ENCODE data around the gene ADPRS. TPM values are rescaled to one million over a fixed set of nuclear protein-coding genes. Genes with fewer than 3 reads are reported as not detected.

The ADPRS gene
- total and polyA plus RNA-seq, 9 of the 15 experiments (the other 6 are each of a cell fraction or from before 2014, with no cell fraction given), result 5.9 to 40.0 (median 27.4) TPM

- Histone ChIP-seq H3K9me1 (ENCODE audit: control insufficient read depth, insufficient read depth, low read length) (peaks cover 4% of the 10 kb centered on the region), H3K4me1 (replicated peaks in 1 of 2; ENCODE audit: control insufficient read depth in 2 of 2, insufficient read depth in 2 of 2, low read length in 2 of 2) (peaks cover 4 to 8% of the 10 kb centered on the region in 2 experiments; a peak in 3 of 5 replicates), H4K20me1 (replicated peaks; ENCODE audit: control insufficient read depth, insufficient read depth, low read length) (peaks cover 11% of the 10 kb centered on the region; the same call in 1 of the 2 replicates), H3K79me2 (ENCODE audit: control insufficient read depth, insufficient read depth, low read length) (peaks cover 31% of the 10 kb centered on the region), H3K4me3 (no peak overlapping the region), H2AFZ (ENCODE audit: low read depth, low read length) (no peak overlapping the region), H3K27ac (ENCODE audit: extremely low read depth, low read depth, low read length) (no peak overlapping the region), H3K4me2 (ENCODE audit: insufficient read depth, low read length) (no peak overlapping the region), H3K36me3 (ENCODE audit: control insufficient read depth, insufficient read depth, low read length) (peaks cover 63% of the 10 kb centered on the region), H3K9ac (ENCODE audit: insufficient read depth in 1 of 2, low read depth in 2 of 2, low read length in 2 of 2) (no peak overlapping the region), H3K9me3 (replicated peaks; ENCODE audit: control insufficient read depth, insufficient read depth, low read depth, low read length) (0 out of 2 replicates have a peak, but pooled peaks cover 2% of the 10 kb centered on the region), H3K27me3 (ENCODE audit: control insufficient read depth in 2 of 2, insufficient read depth in 2 of 2, low read length in 2 of 2) (no peaks in the 10 kb centered on the region)
- ChIA-PET CTCF (ENCODE audit: low intra/inter-chr PET ratio) (no interaction called here), POLR2A (interaction anchor here (0.7 to 1.0 kb wide), 3 partner anchors 10 to 73 kb away, joined by 3 to 4 read pairs (median 4); partner anchors contain the start of gene TRAPPC3)
- no TSS peak for BruUV-seq (replicated peaks)
- intact Hi-C loops (cut with micrococcal nuclease) (no loop called here), in situ Hi-C loops (cut with MboI) (no loop called here)
- 84% methylated on average over 5 of the region's 5 CpGs for WGBS (ENCODE audit: insufficient coverage, low coverage, missing lambda C conversion rate)
- ATAC-seq (no peak), FAIRE-seq (no peak), DNase-seq (ENCODE audit: extremely low read depth in 1 of 4, low spot score in 3 of 4) (no peak)
- no peak for TF ChIP-seq IRF9 (tag; IDR thresholded peaks at IDR 0.05)
- TF ChIP-seq TRIM25 (IDR thresholded peaks at IDR 0.05; ENCODE audit: borderline replicate concordance), result no peak
- TF ChIP-seq HDAC3 (IDR thresholded peaks at IDR 0.05; ENCODE audit: borderline replicate concordance, partially characterized antibody), result no peak
- TF ChIP-seq ZSCAN29 (IDR thresholded peaks at IDR 0.05), result no peak
- TF ChIP-seq ZNF431 (CRISPR knock-in tag; IDR thresholded peaks at IDR 0.05), result no peak
- no peak for TF ChIP-seq SIN3B (IDR thresholded peaks at IDR 0.05; ENCODE audit: low read depth)
- TF ChIP-seq KLF1 (tag; IDR thresholded peaks at IDR 0.05), result no peak
- TF ChIP-seq POLR2B (IDR thresholded peaks at IDR 0.05; ENCODE audit: low read depth, partially characterized antibody), result no peak
- no peak for TF ChIP-seq ATF7 (IDR thresholded peaks at IDR 0.05)
- TF ChIP-seq CEBPZ (IDR thresholded peaks at IDR 0.05; ENCODE audit: borderline replicate concordance, low read depth, low read length), result no peak
- TF ChIP-seq ZBTB33 (CRISPR knock-in tag; IDR thresholded peaks at IDR 0.05), result no peak
- TF ChIP-seq CSDE1 (IDR thresholded peaks at IDR 0.05), result no peak
Observed at GRCh38 chr1:36139521-36139920, 50.8 kb downstream of the ADPRS start.
